Right lobe of liver (tissue), 6 donors: Measurements from ENCODE around the gene PPP2R5B. TPM values are rescaled to one million over a fixed set of nuclear protein-coding genes. Genes with fewer than 3 reads are reported as not detected.

Experiments
- ATAC-seq, 4 donors: fragments of 200-7000 bp; cut with Tn5 transposase; one replicate each; pipeline ENCODE4 v1.9.1; 2020; ENCODE audit warnings: mild to moderate bottlenecking in 4 of 4, moderate library complexity in 4 of 4
- DNase-seq, 3 donors: peaks; one replicate each; pipeline ENCODE4 v3.0.0-alpha.2; 2020
- H3K27ac ChIP-seq, 3 donors: fragments of 200-600 bp; one replicate each; pipeline ENCODE4 v1.8.0; 2022
- H3K27me3 ChIP-seq, 2 donors: fragments of 200-600 bp; one replicate each; pipeline ENCODE4 v1.8.0; 2022
- H3K36me3 ChIP-seq, 4 donors: fragments of 200-600 bp; sonication (generic) in 1 of 4; one replicate each; pipeline versions ENCODE4 v1.5.1 to v1.8.0; 2017 to 2022; ENCODE audit warnings: control low read depth in 1 of 4
- H3K4me1 ChIP-seq, 4 donors: fragments of 200-600 bp; sonication (generic) in 1 of 4; one replicate each; pipeline versions ENCODE4 v1.5.1 to v1.8.0; 2017 to 2022; ENCODE audit warnings: control low read depth in 1 of 4
- H3K4me3 ChIP-seq, 3 donors: fragments of 200-600 bp; one replicate each; pipeline ENCODE4 v1.8.0; 2022
- H3K9me3 ChIP-seq, 4 donors: fragments of 200-600 bp; sonication (generic) in 1 of 4; one replicate each; pipeline versions ENCODE4 v1.5.1 to v1.8.0; 2017 to 2022; ENCODE audit warnings: control low read depth in 1 of 4
- POLR2A ChIP-seq: fragments of 450-650 bp; IDR thresholded peaks from one replicate; pipeline ENCODE4 v1.6.1; 2017; ENCODE audit warnings: antibody characterized with exemption, mild to moderate bottlenecking
- WGBS: methylation state at CpG from one replicate; pipeline ENCODE4 v1.1.6; 2018; ENCODE audit warnings: low coverage, low lambda C conversion rate; ENCODE audit not compliant: insufficient coverage; ENCODE audit errors: missing lambda C conversion rate; 5-methylcytosine and 5-hydroxymethylcytosine counted together
- intact Hi-C, 2 donors: fragments of 100-400 bp; cut with DNase I; formaldehyde crosslinking; loops; one replicate each; pipeline versions ENCODE4 v1.11.2 to v1.14.1; 2022
- total RNA-seq, 6 experiments: library from RNA; depleted of rRNA in 2 of 6; stranded (reverse); fragments of >200 nt in 2 of 6; fragmentation: NEBNext Ultra II Directional in 3 of 6; extraction: Animal tissue kit (Norgen Biotek cat#: 25700) in 3 of 6; gene quantifications; one replicate each; pipeline versions ENCODE4 v1.1.0 to v1.2.4, GENCODE V29; 2016 to 2023
- TF ChIP-seq, protein P1 (sequence below), 4 donors: fragments of 200-600 bp in 3 of 4; fragments of 450-650 bp in 1 of 4; IDR thresholded peaks; one replicate each; pipeline versions ENCODE4 v1.5.1 to v1.8.0; 2016 to 2022; ENCODE audit warnings: antibody characterized with exemption in 4 of 4, mild to moderate bottlenecking in 2 of 4
- donor health status: DM: no; HTN: yes; CAD: no.
- donor health status: DM: no; HTN: no; CAD: no.
- donor health status: DM: no; HTN: no; CAD: no.
- donor health status: DM: no; HTN: yes; CAD: no.
- donor health status: DM: no; HTN: yes; CAD: no.

PPP2R5B gene
- total RNA-seq, 6 experiments from 2014 or later = 6.8 to 12.6 (median 8.9) TPM

DNA sequence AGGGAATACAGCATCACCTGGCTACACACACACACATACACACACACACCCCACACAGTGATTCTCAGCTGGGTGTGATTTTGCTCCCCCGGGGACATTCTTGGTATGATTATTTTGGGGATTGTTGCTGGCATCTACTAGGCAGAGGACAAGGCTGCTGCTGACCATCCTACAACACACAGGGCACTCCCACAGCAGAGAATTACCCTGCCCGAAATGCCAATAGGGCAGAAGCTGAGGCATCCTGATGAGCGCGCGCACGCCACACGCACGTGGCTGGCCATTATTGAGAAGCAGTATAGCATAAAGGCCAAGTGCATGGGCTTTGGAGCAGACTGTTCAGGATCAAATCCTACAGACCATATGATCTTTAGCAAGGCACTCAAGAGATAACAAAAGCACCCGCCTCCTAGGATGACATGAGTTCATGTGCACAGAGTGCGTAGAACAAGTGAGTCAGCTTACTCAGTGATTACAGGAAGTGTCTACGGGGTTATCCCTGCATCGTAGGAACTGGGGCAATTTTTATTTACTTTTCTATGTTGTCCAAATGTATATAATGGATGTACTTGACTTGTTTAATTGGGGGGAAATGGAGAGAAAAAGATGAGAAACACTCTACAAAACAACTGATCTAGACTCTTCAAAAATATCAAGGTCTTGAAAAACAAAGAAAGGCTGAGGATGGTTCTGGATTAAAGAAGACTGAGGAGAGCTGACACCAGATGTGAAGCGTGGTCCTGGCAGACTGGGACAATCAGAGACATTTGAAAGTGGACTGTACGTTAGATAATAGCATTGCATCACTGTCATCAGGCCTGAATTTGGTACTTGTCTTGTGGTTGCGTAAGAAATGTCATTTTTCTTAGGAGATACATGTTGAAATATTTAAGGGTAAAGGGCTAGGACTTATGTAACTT lies 38.9 kb upstream of the PPP2R5B start:
- H3K4me1 ChIP-seq = peaks cover 0 to 44% (median 8%) of the 10 kb centered on the region in 4 donors
- ATAC-seq (peak in 2 of 4 donors; percentile 4 to 47), DNase-seq (no peak)
- intact Hi-C loops = no loop called here
- TF ChIP-seq POLR2A = no peak
- TF ChIP-seq, protein P1, sequence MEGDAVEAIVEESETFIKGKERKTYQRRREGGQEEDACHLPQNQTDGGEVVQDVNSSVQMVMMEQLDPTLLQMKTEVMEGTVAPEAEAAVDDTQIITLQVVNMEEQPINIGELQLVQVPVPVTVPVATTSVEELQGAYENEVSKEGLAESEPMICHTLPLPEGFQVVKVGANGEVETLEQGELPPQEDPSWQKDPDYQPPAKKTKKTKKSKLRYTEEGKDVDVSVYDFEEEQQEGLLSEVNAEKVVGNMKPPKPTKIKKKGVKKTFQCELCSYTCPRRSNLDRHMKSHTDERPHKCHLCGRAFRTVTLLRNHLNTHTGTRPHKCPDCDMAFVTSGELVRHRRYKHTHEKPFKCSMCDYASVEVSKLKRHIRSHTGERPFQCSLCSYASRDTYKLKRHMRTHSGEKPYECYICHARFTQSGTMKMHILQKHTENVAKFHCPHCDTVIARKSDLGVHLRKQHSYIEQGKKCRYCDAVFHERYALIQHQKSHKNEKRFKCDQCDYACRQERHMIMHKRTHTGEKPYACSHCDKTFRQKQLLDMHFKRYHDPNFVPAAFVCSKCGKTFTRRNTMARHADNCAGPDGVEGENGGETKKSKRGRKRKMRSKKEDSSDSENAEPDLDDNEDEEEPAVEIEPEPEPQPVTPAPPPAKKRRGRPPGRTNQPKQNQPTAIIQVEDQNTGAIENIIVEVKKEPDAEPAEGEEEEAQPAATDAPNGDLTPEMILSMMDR (IDR thresholded peaks at IDR 0.05) = no peak
- H3K4me3 ChIP-seq = no peak overlapping the region
- no peak overlapping the region for H3K27ac ChIP-seq
- H3K9me3 ChIP-seq = no peaks in the 10 kb centered on the region
- 60% methylated on average over 13 of the region's 15 CpGs for WGBS
- H3K27me3 ChIP-seq = no peaks in the 10 kb centered on the region
- no peaks in the 10 kb centered on the region for H3K36me3 ChIP-seq

DNA sequence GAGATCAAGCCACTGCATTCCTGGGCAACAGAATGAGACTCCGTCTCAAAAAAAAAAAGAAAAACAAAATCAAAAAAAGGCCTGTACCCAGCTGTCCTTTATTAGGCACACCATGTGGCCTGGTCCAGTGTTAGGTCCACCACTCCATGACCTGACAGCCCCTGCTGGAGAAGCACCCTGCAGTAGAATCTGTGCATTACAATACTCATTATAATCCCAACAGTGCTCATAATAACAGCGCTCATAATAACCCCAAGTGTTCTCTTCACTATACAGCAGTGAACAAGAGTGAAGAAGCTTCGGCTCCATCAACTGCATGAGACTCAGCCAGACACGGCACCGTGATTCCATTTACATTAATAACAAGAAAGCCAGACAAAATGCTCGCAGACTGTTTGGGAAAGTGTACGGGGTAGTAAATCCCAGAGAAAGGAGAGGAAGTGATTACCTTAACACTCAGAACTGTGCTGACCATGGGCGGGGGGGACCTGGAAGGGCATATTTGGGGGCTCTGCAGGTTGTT lies 37.2 kb upstream of the PPP2R5B start:
- TF ChIP-seq POLR2A = no peak
- TF ChIP-seq, protein P1 (IDR thresholded peaks at IDR 0.05) = no peak
- peaks cover 0 to 46% (median 8%) of the 10 kb centered on the region in 4 donors for H3K4me1 ChIP-seq
- H3K27me3 ChIP-seq = no peaks in the 10 kb centered on the region
- no peak overlapping the region for H3K27ac ChIP-seq
- H3K4me3 ChIP-seq = no peak overlapping the region
- 67% methylated on average over 8 of the region's 8 CpGs for WGBS
- DNase-seq (no peak), ATAC-seq (no peak)
- no peaks in the 10 kb centered on the region for H3K36me3 ChIP-seq
- intact Hi-C loops = no loop called here
- H3K9me3 ChIP-seq = no peaks in the 10 kb centered on the region

DNA sequence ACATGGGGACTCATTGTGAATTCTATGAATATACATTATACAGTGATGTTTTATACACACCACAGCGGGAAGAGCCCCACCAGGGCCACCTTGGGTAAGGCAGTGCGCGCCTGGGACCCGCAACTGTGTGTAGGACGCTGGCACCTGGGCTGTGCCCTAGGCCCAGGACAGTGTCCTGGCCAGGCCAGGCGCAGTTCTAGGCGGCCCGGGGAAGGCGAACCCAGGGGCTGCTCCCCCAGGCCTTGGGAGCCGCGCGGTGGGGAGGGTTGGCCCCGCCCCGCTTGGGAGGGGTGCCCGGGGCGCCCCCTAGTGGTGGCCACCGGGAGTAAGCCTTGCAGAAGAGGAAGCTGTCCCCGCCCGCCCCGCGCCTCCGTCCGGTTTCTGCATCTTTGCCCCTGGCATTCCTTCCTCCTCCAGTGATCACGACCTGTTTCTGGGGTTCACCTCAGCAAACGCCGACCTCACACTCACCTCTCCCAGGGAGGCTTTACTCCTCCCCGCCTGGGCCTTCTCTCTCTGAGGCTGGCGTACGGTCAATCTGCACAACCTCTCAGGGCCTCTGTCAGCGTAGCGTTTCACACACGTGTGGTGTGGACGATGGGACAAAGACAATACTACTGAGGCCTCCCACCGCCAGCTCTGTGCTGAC lies 36.6 kb upstream of the PPP2R5B start:
- Histone ChIP-seq H3K4me1 (peaks cover 0 to 46% (median 8%) of the 10 kb centered on the region in 4 donors), H3K9me3 (no peaks in the 10 kb centered on the region), H3K4me3 (no peak overlapping the region), H3K27ac (peak overlapping the region in 1 of 3 donors; percentile 37), H3K27me3 (no peaks in the 10 kb centered on the region), H3K36me3 (no peaks in the 10 kb centered on the region)
- 2% methylated on average over 7 of the region's 34 CpGs for whole genome bisulfite sequencing
- TF ChIP-seq, protein P1 (IDR thresholded peaks at IDR 0.05) = peak; percentile 89 to 99 (median 98)
- no peak for TF ChIP-seq POLR2A
- DNase-seq = peak; percentile 87 to 89 (median 88)
- intact Hi-C loops = no loop called here
- peak; percentile 73 to 83 (median 76) for ATAC-seq

DNA sequence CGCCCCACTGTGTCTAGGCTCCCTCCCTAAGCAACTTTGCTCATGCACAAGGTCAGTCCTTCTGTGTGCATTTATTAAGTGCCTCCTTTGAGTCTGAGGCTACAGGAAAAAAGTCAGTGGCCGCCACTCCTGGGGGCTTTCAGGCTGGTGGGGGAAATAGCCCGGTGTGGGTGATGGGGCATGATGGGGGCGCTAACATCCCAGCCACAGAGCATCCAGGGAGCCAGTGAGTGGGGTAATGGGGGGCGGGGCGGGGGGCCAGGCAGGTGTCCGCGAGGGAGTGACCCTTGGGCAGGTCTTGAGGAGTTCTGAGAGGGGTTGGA lies 36.1 kb upstream of the PPP2R5B start:
- no peak for DNase-seq
- Histone ChIP-seq H3K36me3 (no peaks in the 10 kb centered on the region), H3K4me3 (no peak overlapping the region), H3K27me3 (no peaks in the 10 kb centered on the region), H3K4me1 (peaks cover 0 to 46% (median 8%) of the 10 kb centered on the region in 4 donors), H3K27ac (peak overlapping the region in 1 of 3 donors; percentile 37), H3K9me3 (no peaks in the 10 kb centered on the region)
- TF ChIP-seq, protein P1 (IDR thresholded peaks at IDR 0.05) = no peak
- TF ChIP-seq POLR2A = no peak
- ATAC-seq = no peak
- intact Hi-C loops = no loop called here
- 21% methylated on average over 4 of the region's 8 CpGs for WGBS
